Body of pancreas (tissue), 4 donors: Measurements from ENCODE around the gene SYT13.

Experiments used
- POLR2A ChIP-seq, 3 donors: fragments of 450-650 bp; IDR thresholded peaks; one replicate each; pipeline ENCODE4 v1.6.1; 2016; ENCODE audit warnings: antibody characterized with exemption in 3 of 3, mild to moderate bottlenecking in 2 of 3
- TF ChIP-seq, protein P1 (sequence below), 7 experiments: fragments of 450-650 bp in 4 of 7; fragments of 200-600 bp in 3 of 7; sonication (generic) in 3 of 7; IDR thresholded peaks; one replicate each; pipeline ENCODE4 v1.5.1; 2016 to 2019; ENCODE audit warnings: antibody characterized with exemption in 7 of 7

DNA sequence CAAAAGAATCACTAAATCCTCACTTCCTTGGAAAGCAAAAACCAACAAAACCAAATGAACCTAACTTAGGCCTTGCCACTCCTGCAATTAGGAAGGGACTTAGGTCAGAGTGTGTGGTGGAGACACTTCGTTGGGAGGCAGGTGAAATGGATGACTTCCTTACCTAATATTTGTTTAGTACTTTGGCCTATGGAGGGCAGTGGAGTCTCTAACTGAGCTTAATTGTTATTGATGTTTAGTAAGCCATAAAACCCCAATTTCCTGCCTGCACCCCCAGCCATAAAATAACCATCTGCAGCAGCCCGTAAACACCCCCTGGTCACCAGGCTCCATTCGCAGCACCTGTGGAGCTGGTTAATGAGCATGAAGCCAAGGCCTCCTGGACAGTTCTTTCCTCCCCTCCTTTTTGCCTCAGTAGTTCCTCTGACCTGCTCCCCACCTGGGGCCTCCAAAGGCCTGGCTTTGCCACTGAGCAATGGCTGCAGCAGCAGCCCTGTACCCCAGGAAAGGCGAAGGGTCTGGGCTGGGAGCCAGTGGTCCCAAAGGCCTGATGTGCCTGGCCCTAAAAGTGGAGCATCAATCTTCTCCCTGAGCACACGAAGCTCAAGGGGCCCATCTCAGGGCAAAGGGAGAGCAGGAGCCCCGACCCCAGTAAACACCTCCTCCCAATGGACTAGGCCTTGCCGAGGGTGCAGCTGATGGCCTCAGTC lies 15.6 kb upstream of the SYT13 start:
- TF ChIP-seq, protein P1, sequence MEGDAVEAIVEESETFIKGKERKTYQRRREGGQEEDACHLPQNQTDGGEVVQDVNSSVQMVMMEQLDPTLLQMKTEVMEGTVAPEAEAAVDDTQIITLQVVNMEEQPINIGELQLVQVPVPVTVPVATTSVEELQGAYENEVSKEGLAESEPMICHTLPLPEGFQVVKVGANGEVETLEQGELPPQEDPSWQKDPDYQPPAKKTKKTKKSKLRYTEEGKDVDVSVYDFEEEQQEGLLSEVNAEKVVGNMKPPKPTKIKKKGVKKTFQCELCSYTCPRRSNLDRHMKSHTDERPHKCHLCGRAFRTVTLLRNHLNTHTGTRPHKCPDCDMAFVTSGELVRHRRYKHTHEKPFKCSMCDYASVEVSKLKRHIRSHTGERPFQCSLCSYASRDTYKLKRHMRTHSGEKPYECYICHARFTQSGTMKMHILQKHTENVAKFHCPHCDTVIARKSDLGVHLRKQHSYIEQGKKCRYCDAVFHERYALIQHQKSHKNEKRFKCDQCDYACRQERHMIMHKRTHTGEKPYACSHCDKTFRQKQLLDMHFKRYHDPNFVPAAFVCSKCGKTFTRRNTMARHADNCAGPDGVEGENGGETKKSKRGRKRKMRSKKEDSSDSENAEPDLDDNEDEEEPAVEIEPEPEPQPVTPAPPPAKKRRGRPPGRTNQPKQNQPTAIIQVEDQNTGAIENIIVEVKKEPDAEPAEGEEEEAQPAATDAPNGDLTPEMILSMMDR (IDR thresholded peaks at IDR 0.05): no peak
- TF ChIP-seq POLR2A (IDR thresholded peaks at IDR 0.05): no peak
